Body of pancreas (tissue), 4 donors: Measurements from ENCODE around the gene TMEM203. TPM values are rescaled to one million over a fixed set of nuclear protein-coding genes. Genes with fewer than 3 reads are reported as not detected.

Source experiments
- ATAC-seq: fragments of 150-250 bp; one replicate; pipeline ENCODE4 v1.9.1; 2016
- DNase-seq, 4 donors: peaks; one replicate each; pipeline ENCODE4 v3.0.0-alpha.2; 2019
- H3K27ac ChIP-seq, 4 donors: fragments of 200-600 bp; sonication (generic); 1 replicate in 3 of 4; 2 replicates in 1 of 4; pipeline versions ENCODE4 v1.5.1 to v1.6.1; 2016 to 2019; ENCODE audit warnings: mild to moderate bottlenecking in 1 of 4, mixed read lengths in 1 of 4, moderate library complexity in 1 of 4
- H3K27me3 ChIP-seq, 2 donors: fragments of 200-600 bp; sonication (generic); one replicate each; pipeline ENCODE4 v1.6.0; 2016; ENCODE audit warnings: mild to moderate bottlenecking in 1 of 2
- H3K36me3 ChIP-seq, 2 donors: fragments of 200-600 bp; sonication (generic); replicated peaks in 1 of 2; 2 replicates each; pipeline ENCODE4 v1.5.1; 2016; ENCODE audit warnings: low read depth in 2 of 2; ENCODE audit not compliant: insufficient read depth in 1 of 2
- H3K4me1 ChIP-seq: fragments of 200-600 bp; sonication (generic); one replicate; pipeline ENCODE4 v1.6.0; 2016
- H3K4me3 ChIP-seq, 2 donors: fragments of 200-600 bp; sonication (generic); 1 replicate in 1 of 2; 2 replicates in 1 of 2; pipeline ENCODE4 v1.5.1; 2016 to 2019
- H3K9me3 ChIP-seq, 3 donors: fragments of 200-600 bp; sonication (generic); 1 replicate in 2 of 3; 2 replicates in 1 of 3; pipeline ENCODE4 v1.5.1; 2016
- POLR2A ChIP-seq, 3 donors: fragments of 450-650 bp; IDR thresholded peaks; one replicate each; pipeline ENCODE4 v1.6.1; 2016; ENCODE audit warnings: antibody characterized with exemption in 3 of 3, mild to moderate bottlenecking in 2 of 3
- WGBS, 2 donors: methylation state at CpG; one replicate each; pipeline ENCODE4 v1.1.5; 2017; 5-methylcytosine and 5-hydroxymethylcytosine counted together
- intact Hi-C: fragments of 100-400 bp; cut with DNase I; formaldehyde crosslinking; loops from one replicate; pipeline ENCODE4 v1.15.1; 2023
- total RNA-seq, 2 donors: library from RNA; depleted of rRNA; stranded (reverse); fragments of >200 nt; gene quantifications; one replicate each; pipeline ENCODE4 v1.1.0, GENCODE V29; 2016
- TF ChIP-seq, protein P1 (sequence below), 7 experiments: fragments of 450-650 bp in 4 of 7; fragments of 200-600 bp in 3 of 7; sonication (generic) in 3 of 7; IDR thresholded peaks; one replicate each; pipeline ENCODE4 v1.5.1; 2016 to 2019; ENCODE audit warnings: antibody characterized with exemption in 7 of 7

Gene TMEM203
- total RNA-seq, 2 donors from 2014 or later, result 11.9 to 18.1 TPM

DNA sequence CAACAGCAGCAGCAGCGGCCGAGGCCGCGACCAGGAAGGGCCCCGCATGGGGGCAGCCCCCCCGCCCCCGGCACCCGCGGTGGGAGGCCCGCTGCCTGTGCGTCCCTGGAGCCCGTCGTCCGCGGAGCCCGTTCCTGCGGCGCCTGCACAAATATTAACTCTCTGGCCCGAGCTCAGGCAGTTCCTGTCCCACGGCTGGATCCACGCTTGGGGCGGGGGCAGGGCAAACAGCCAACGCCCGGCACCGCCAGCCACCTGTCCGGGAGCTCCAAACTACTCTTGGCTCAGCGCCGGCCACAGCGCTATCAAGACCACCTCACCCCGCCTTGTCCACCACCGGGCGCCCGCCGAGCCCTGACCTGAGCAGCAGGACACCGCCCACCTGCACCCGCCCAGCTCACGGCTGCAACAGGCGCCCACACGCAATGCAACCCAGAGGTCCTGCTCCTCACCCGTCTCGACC lies 35.5 kb downstream of the TMEM203 start, which contains the start of gene LRRC26:
Gene LRRC26, minus strand, starts transcription at position 156 of the 463 bp plus-strand sequence. Its CDS starts 108 bp downstream, at position 48.
- TF ChIP-seq, protein P1, sequence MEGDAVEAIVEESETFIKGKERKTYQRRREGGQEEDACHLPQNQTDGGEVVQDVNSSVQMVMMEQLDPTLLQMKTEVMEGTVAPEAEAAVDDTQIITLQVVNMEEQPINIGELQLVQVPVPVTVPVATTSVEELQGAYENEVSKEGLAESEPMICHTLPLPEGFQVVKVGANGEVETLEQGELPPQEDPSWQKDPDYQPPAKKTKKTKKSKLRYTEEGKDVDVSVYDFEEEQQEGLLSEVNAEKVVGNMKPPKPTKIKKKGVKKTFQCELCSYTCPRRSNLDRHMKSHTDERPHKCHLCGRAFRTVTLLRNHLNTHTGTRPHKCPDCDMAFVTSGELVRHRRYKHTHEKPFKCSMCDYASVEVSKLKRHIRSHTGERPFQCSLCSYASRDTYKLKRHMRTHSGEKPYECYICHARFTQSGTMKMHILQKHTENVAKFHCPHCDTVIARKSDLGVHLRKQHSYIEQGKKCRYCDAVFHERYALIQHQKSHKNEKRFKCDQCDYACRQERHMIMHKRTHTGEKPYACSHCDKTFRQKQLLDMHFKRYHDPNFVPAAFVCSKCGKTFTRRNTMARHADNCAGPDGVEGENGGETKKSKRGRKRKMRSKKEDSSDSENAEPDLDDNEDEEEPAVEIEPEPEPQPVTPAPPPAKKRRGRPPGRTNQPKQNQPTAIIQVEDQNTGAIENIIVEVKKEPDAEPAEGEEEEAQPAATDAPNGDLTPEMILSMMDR (IDR thresholded peaks at IDR 0.05), result no peak
- TF ChIP-seq POLR2A (IDR thresholded peaks at IDR 0.05), result no peak
- ATAC-seq (no peak), DNase-seq (peak in 2 of 4 donors; percentile 28 to 38)
- no peaks in the 10 kb centered on the region for H3K36me3 ChIP-seq
- no peak within 1 kb of the TSS for H3K4me3 ChIP-seq
- H3K27ac ChIP-seq, result peak within 1 kb of the TSS in 1 of 4 donors; percentile 3
- peaks cover 0 to 1% of the 10 kb centered on the region in 2 donors for H3K27me3 ChIP-seq
- 14 to 35% methylated on average over 11 to 38 of the region's 41 CpGs for WGBS, 2 donors
- no peaks in the 10 kb centered on the region for H3K9me3 ChIP-seq
- intact Hi-C loops, result loop anchor here (5.0 kb wide), 1 partner anchor 38 kb away; no protein-coding TSS in a partner anchor
- peaks cover 35% of the 10 kb centered on the region for H3K4me1 ChIP-seq

DNA sequence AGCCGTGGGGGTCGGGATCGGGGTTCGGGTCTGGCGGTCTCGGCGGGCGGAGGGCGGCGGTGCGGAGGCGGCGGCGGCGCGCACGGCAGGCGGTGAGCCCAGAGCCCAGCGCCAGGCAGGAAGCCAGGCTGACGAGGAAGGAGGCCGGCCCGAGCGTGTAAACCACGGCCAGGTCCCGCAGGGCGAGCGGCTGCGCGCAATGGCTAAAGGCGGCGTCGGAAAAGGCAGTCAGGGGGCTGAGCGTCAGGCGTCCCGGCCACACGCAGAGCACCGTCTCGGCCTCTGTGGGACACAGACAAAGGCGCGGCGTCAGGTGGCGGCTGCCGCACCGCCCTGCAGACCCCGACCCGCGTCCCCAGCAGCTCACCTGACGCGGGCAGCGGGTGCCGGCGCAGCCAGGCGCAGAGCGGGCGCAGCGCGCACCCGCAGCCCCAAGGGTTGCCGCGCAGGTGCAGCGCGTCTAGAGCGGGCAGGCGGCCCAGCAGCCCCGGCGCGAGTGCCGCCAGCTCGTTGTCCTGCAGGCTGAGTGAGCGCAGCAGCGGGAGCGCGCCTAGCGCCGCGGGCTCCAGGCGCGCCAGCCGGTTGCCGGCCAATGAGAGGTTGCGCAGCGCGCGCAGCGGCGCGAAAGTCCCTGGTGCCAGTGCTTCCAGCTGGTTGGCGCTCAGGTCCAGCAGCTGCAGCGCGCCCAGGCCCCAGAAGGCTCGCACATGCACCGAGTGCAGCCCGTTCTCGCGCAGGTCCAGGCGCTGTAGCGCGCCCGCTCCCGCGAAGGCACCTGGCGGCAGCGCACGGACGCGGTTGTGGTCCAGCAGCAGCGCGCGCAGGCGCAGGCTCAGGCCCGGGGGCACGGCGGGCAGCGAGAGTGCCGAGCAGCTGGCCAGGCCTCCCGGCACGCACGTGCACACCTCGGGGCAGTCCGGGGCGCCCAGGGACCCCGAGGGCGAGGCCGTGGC lies 36.3 kb downstream of the TMEM203 start:
- no peaks in the 10 kb centered on the region for H3K9me3 ChIP-seq
- no peak overlapping the region for H3K4me3 ChIP-seq
- WGBS, 2 donors, result 0 to 4% methylated on average over 11 to 124 of the region's 124 CpGs
- peaks cover 0 to 5% of the 10 kb centered on the region in 2 donors for H3K27me3 ChIP-seq
- H3K36me3 ChIP-seq, result no peaks in the 10 kb centered on the region
- TF ChIP-seq, protein P1 (IDR thresholded peaks at IDR 0.05), result peak in 4 of 7 experiments; percentile 20 to 45 (median 35)
- TF ChIP-seq POLR2A (IDR thresholded peaks at IDR 0.05), result peak in 2 of 3 donors; percentile 9 to 15
- H3K27ac ChIP-seq, result peak overlapping the region in 1 of 4 donors; percentile 3
- peak; percentile 70 for ATAC-seq
- H3K4me1 ChIP-seq, result peaks cover 35% of the 10 kb centered on the region
- DNase-seq, result peak; percentile 68 to 83 (median 72)
- intact Hi-C loops, result loop anchor here (5.0 kb wide), 1 partner anchor 37 kb away; no protein-coding TSS in a partner anchor

DNA sequence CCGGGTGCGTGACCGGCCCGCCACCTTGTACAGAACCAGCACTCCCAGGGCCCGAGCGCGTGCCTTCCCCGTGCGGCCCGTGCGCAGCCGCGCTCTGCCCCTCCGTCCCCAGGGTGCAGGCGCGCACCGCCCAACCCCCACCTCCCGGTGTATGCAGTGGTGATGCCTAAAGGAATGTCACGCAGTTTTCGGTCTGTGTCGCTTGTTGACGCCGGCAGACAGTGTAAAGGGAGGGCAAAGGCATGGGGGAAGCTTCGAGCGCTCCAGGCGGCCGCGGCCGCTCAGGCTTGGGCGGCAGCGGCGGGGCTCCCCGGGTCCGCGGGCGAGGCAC lies 36.9 kb downstream of the TMEM203 start:
- peaks cover 35% of the 10 kb centered on the region for H3K4me1 ChIP-seq
- no peaks in the 10 kb centered on the region for H3K9me3 ChIP-seq
- intact Hi-C loops, result loop anchor here (5.0 kb wide), 1 partner anchor 36 kb away; no protein-coding TSS in a partner anchor
- no peaks in the 10 kb centered on the region for H3K36me3 ChIP-seq
- DNase-seq (peak in 1 of 4 donors; percentile 28), ATAC-seq (peak; percentile 12)
- no peak overlapping the region for H3K27ac ChIP-seq
- H3K4me3 ChIP-seq, result no peak overlapping the region
- peaks cover 0 to 5% of the 10 kb centered on the region in 2 donors for H3K27me3 ChIP-seq
- no peak for TF ChIP-seq POLR2A (IDR thresholded peaks at IDR 0.05)
- WGBS, 2 donors, result 0% methylated on average over 6 to 36 of the region's 36 CpGs

GRCh38 chr9:137167747-137168572 lies 37.5 kb downstream of the TMEM203 start:
- H3K27ac ChIP-seq, result no peak overlapping the region

More at GRCh38 chr9:137167747-137168572, 37.5 kb downstream of the TMEM203 start:
- no peak for TF ChIP-seq POLR2A (IDR thresholded peaks at IDR 0.05)
- TF ChIP-seq, protein P1 (IDR thresholded peaks at IDR 0.05), result no peak
- Histone ChIP-seq H3K4me1 (peaks cover 41% of the 10 kb centered on the region), H3K9me3 (no peaks in the 10 kb centered on the region), H3K36me3 (no peaks in the 10 kb centered on the region), H3K27me3 (peaks cover 0 to 9% of the 10 kb centered on the region in 2 donors), H3K4me3 (no peak overlapping the region)
- 0 to 3% methylated on average over 3 to 53 of the region's 57 CpGs for WGBS, 2 donors
- intact Hi-C loops, result loop anchor here (5.0 kb wide), 1 partner anchor 36 kb away; no protein-coding TSS in a partner anchor
- ATAC-seq (no peak), DNase-seq (peak in 2 of 4 donors; percentile 25 to 41)
